ENCODE results near the gene TBC1D14.

The TBC1D14 gene

GRCh38 chr4:7045961-7046921 lies 136.6 kb downstream of the TBC1D14 start:
- DNase-seq: no peak

GRCh38 chr4:7046971-7047370 lies 137.3 kb downstream of the TBC1D14 start:
- DNase-seq: no peak

- no peak for DNase-seq
Observed at GRCh38 chr4:7048642-7049041, 139.0 kb downstream of the TBC1D14 start.

- no peak for DNase-seq
Observed at GRCh38 chr4:7049295-7049694, 139.7 kb downstream of the TBC1D14 start.

- DNase-seq: no peak
Observed at GRCh38 chr4:7049739-7050138, 140.1 kb downstream of the TBC1D14 start.

GRCh38 chr4:7050481-7051143 lies 141.0 kb downstream of the TBC1D14 start:
- no peak for DNase-seq

GRCh38 chr4:7051144-7051495 lies 141.5 kb downstream of the TBC1D14 start:
- no peak for DNase-seq

GRCh38 chr4:7051905-7052304 lies 142.3 kb downstream of the TBC1D14 start:
- DNase-seq: no peak

GRCh38 chr4:7052313-7052712 lies 142.7 kb downstream of the TBC1D14 start:
- DNase-seq: no peak

- no peak for DNase-seq
Observed at GRCh38 chr4:7052923-7053715, 143.5 kb downstream of the TBC1D14 start.

GRCh38 chr4:7054106-7054880 lies 144.7 kb downstream of the TBC1D14 start:
- no peak for DNase-seq

GRCh38 chr4:7055111-7055989 lies 145.7 kb downstream of the TBC1D14 start:
- peak; percentile 72 for DNase-seq

- DNase-seq: no peak
Observed at GRCh38 chr4:7055990-7056325, 146.3 kb downstream of the TBC1D14 start.

- no peak for DNase-seq
Observed at GRCh38 chr4:7058792-7059191, 149.2 kb downstream of the TBC1D14 start.

- DNase-seq: no peak
Observed at GRCh38 chr4:7059662-7060061, 150.0 kb downstream of the TBC1D14 start.

- DNase-seq: no peak
Observed at GRCh38 chr4:7060346-7061150, 150.9 kb downstream of the TBC1D14 start.

- DNase-seq: no peak
Observed at GRCh38 chr4:7061815-7062214, 152.2 kb downstream of the TBC1D14 start.

GRCh38 chr4:7062816-7063215 lies 153.2 kb downstream of the TBC1D14 start:
- no peak for DNase-seq

GRCh38 chr4:7063362-7063761 lies 153.7 kb downstream of the TBC1D14 start:
- DNase-seq: no peak

- DNase-seq: no peak
Observed at GRCh38 chr4:7066006-7066405, 156.4 kb downstream of the TBC1D14 start.

- no peak for DNase-seq
Observed at GRCh38 chr4:7066493-7066892, 156.9 kb downstream of the TBC1D14 start.

All from fibroblast of skin of back (primary cell).